HL-60 (cell line): ENCODE measurements around the gene SLC13A2.
"Not testable (repeated sequence)": the region's sequence is repeated elsewhere in the genome, so short reads cannot be mapped to it uniquely, and the experiment has no call there.

Experiments
- DNase-seq, 2 experiments: peaks; one replicate each; pipeline ENCODE4 v3.0.0-alpha.2; 2010 to 2020; ENCODE audit warnings: low read depth in 1 of 2, low spot score in 1 of 2
- H3K27ac ChIP-seq: fragments of 250-450 bp; sonication (Bioruptor Pico); replicated peaks from 2 replicates; pipeline ENCODE4 v1.5.1; 2020; ENCODE audit warnings: mild to moderate bottlenecking, moderate library complexity
- H3K27me3 ChIP-seq: fragments of 250-450 bp; sonication (Bioruptor Pico); 2 replicates; pipeline ENCODE4 v1.5.1; 2021; ENCODE audit warnings: mild to moderate bottlenecking, moderate library complexity; ENCODE audit not compliant: insufficient read depth, poor library complexity, severe bottlenecking
- H3K4me3 ChIP-seq: replicated peaks from 2 replicates; pipeline ENCODE4 v1.5.1; 2011; ENCODE audit warnings: mild to moderate bottlenecking, control low read depth, low read length; ENCODE audit not compliant: insufficient read depth
- CTCF ChIP-seq: IDR thresholded peaks from one replicate; pipeline ENCODE4 v1.5.1; 2011; ENCODE audit warnings: low read length, control low read depth, inconsistent platforms; ENCODE audit not compliant: insufficient read depth
- GABPA ChIP-seq: IDR thresholded peaks from 2 replicates; pipeline ENCODE4 v1.6.1; 2012; ENCODE audit warnings: low read depth
- POLR2AphosphoS5 ChIP-seq: IDR thresholded peaks from 2 replicates; pipeline ENCODE4 v1.6.1; 2012; ENCODE audit warnings: low read depth
- REST ChIP-seq: IDR thresholded peaks from 2 replicates; pipeline ENCODE4 v1.6.1; 2012; ENCODE audit warnings: low read depth; ENCODE audit not compliant: insufficient replicate concordance
- SPI1 ChIP-seq: IDR thresholded peaks from 2 replicates; pipeline ENCODE4 v1.6.1; 2012; ENCODE audit warnings: low read depth, mild to moderate bottlenecking, borderline replicate concordance

SLC13A2 gene

GRCh38 chr17:28433721-28434120 lies 39.7 kb upstream of the SLC13A2 start:
- DNase-seq: no peak
- no peak for TF ChIP-seq CTCF
- no peak for TF ChIP-seq GABPA
- no peak for TF ChIP-seq POLR2AphosphoS5
- no peak for TF ChIP-seq SPI1
- Histone ChIP-seq H3K27me3 (no peaks in the 10 kb centered on the region), H3K27ac (no peak overlapping the region), H3K4me3 (no peak overlapping the region)

- not testable (repeated sequence) for H3K27me3 ChIP-seq, H3K27ac ChIP-seq, DNase-seq, H3K4me3 ChIP-seq
Measured at GRCh38 chr17:28434326-28434725, 39.1 kb upstream of the SLC13A2 start.

GRCh38 chr17:28443901-28444638 lies 29.4 kb upstream of the SLC13A2 start:
- Histone ChIP-seq H3K4me3 (no peak overlapping the region), H3K27ac (no peak overlapping the region), H3K27me3 (no peaks in the 10 kb centered on the region)
- no peak for DNase-seq
- TF ChIP-seq REST (no peak), CTCF (no peak), SPI1 (no peak), GABPA (no peak), POLR2AphosphoS5 (no peak)

- DNase-seq: no peak
- Histone ChIP-seq H3K4me3 (no peak overlapping the region), H3K27me3 (no peaks in the 10 kb centered on the region), H3K27ac (no peak overlapping the region)
- TF ChIP-seq REST (no peak), SPI1 (no peak), POLR2AphosphoS5 (no peak), CTCF (no peak), GABPA (no peak)
Measured at GRCh38 chr17:28446716-28447395, 26.6 kb upstream of the SLC13A2 start.
